GM18526 (cell line): ENCODE data around the gene PLCB4.

Source experiments
- POLR2A ChIP-seq: IDR thresholded peaks from 3 replicates; pipeline ENCODE4 v1.6.1; 2011; ENCODE audit not compliant: insufficient read length; ENCODE audit errors: extremely low read depth

Gene PLCB4

DNA sequence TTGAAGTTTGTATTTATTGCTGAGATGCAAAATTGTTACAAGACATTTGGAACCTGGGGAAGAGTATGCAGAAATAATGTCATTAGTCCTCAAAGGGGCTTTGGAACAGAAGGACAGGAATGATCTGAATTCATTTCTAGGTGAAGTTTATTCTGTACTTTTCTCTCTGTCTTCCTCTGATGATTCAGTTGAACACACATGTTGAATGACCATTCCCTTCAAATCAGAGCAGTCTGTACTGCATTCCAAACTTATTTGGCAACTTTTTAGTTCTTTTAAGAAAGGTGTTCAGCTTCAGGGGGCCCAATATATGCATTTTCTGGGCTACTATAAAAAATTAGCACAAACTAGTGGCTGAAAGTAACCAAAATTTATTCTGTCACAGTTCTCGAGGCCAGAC is 231.6 kb downstream of the PLCB4 start:
- no peak for TF ChIP-seq POLR2A

DNA sequence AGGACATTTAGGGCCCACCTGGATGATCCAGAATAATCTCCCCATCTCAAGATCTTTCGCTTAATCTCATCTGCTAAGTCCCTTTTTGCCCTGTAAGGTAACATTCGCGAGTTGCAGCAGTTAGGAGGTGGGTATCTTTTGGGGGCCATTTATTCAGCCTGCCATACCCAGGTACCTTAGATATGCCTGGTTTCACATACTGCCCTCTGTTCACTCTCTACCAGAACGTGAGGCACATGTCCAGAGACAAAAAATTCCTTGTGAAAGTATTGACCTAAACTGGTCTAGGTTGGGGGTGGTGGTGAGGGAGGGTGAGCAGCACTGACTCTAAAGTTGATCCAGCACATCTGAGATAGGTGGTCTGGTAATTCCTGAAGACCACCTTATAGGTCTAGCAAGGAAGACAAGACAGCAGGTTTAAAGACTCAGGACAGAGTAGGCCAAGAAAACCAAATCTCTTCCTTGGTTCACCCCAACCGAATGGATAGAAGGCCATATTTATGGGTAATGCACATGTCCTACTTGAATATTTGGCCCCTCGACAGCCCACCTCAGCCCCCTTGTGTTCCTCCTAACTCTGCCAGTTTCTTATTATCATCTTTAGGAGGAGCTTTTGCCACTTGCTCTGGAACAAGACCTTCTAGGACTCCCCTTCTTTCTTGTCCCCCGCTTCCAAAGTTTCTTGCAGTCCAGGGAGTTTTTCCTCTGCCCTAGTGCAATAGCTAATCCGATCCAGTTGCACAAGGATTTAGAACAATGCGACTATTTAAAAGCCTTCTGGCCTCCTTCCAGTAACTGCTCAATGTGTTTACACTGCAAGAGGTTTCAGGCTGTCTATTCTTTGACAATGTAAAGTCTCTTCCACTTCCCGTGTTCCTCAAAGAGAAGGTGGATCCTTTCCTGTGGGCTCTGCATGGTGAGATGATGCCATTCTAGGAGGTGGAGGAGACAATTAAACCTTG is 232.5 kb downstream of the PLCB4 start:
- no peak for TF ChIP-seq POLR2A

DNA sequence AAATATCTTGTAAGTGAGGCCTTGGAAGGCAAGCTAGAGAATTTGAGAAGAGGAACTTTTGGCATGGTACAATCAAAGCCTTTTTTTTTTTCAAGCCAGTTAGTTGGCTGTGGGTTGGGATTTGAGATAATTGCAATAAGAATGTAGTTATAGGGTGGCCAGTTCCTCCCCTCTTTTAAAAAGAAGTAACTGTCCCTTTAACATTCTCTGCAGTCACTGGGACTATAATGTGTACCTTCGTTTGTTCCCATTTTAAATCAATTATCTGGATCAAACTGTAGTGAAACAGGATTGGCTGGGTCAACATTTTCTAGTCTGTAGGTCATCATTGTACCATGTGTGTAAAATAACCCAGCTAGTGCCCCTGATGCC is 233.2 kb downstream of the PLCB4 start:
- TF ChIP-seq POLR2A: no peak

DNA sequence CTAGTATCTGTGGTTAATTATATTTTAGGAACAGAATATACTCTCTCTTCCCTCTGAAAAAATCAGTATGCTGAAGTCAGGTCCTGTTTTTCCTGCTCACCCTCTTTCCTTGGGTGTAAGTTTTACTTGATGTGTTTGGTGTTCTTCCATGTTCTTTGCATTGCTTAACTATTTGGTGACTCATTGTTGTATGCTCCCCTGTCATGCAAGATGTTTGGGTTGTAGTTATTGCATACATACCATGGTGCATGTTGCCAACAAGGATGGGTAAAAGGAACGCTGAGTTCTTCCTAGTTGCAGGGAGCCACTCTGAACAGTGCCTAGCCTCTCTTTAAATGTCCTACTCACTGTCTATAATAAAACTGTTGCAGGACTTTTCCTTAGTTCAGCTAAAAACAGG is 237.6 kb downstream of the PLCB4 start:
- no peak for TF ChIP-seq POLR2A

DNA sequence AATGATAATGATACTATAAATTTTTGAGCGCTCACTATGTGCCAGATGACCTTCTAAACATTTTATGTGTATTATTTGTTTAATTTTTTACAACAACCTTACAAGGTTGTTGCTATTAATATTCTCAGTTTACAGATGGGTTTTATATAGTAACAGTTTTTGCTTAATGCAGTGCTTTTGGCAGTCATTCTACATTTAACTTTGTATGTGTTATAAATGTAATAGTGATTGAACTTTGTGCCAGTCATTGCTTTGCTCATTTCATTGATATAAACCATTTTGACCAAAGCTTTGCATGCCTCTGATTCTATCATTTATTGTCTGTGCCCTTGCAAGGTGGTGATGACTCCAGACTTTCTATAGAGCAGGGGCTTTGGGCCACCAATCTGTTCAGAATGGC is 239.2 kb downstream of the PLCB4 start:
- TF ChIP-seq POLR2A: no peak

DNA sequence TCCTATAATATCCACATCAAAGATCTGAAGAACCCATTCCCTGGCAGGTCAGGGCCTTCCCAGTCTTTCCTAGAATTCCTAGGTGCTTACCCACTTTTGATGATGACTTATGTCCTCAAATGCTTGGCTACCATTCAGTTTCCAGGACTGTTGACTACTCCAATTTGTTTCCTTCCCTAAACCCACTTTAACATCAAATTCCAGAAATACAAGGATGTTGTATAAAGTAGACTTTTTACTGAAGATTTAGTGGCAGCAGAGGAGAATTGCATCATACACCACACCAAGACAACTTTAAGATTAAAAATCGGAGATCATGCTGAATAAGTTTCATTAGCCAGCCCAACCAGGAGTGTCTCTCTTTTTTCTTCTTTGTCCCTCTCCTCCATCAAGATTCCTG is 242.2 kb downstream of the PLCB4 start:
- TF ChIP-seq POLR2A: no peak

DNA sequence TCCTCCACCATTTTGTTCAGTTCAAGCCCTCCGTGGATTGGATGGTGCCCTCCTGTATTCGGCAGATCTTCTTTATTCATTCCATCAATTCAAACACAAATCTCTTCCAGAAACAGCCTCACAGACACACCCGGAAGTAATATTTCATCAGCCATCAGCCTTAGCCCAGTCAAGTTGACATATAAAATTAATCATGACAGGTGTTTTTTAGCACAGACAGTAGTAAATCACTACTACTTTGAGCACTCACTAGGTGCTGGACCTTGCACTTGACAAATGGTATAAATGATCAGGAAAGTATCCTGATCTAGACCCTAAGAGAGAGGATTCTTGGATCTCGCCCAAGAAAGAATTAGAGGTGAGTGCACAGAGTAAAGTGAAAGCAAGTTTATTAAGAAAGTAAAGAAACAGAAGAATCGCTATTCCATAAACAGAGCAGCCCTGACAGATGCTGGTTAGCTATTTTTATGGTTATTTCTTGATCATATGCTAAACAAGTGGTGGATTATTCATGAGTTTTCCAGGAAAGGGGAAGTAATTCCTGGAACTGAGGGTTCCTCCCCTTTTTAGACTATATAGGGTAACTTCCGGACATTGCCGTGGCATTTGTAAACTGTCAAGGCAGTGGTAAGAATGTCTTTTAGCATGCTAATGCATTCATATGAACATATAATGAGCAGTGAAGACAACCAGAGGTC is 250.9 kb downstream of the PLCB4 start:
- TF ChIP-seq POLR2A: no peak

DNA sequence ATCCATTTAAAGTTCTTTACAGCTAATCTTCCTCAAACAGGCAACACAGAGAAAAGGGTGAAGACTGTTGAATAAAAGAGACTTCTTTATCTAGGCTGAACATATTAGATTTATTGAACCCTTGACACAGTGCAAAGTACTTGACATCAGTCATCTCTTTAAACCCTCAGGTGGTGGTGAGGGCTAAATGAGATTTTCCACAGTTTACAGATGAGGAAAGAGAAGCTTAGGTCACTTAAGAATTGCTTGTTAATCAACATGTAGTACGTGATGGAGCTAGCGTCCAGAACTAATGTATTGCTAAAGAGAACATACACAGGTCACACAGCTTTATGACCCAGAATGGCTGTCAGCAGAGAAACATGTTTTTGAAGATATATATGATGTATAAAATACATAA is 252.1 kb downstream of the PLCB4 start:
- TF ChIP-seq POLR2A: no peak

DNA sequence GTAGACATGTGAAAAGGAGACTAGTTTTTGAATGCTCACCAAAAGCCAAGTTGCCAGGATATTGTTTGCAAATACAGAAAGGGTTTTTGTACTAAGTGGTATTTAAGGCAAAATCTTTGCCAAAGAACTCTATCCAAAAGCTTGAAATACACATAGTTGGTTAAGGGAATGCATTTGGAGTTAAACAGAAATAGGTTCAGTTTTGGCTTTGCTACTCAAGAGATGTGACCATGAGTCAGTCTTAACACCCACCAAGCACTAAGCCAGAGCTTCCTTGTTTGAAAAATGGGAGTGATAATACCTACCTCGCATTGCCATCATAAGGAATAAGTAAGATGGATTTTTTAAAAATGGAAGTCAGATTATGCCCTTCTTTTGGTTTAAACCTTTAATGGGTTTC is 253.8 kb downstream of the PLCB4 start:
- no peak for TF ChIP-seq POLR2A

DNA sequence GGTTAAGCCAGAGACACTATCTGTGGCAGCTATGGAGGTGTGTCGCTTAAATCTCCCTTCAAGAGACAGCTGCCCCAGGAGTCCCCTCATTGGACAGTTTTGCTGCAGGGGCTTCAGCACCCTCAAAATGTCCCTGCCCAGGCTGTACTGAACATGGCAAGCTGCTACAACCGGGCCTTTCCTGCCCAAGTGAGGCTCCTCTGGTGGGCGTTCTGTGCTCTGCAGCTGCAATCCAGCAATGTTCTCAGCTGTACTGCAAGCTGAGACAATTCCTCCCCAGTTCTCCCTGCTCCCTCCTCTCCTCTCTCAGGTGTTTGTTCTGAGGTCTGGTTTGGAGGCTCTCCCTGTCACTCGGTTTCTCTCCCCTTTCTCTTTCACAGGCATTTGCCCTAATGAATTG is 254.7 kb downstream of the PLCB4 start:
- no peak for TF ChIP-seq POLR2A

DNA sequence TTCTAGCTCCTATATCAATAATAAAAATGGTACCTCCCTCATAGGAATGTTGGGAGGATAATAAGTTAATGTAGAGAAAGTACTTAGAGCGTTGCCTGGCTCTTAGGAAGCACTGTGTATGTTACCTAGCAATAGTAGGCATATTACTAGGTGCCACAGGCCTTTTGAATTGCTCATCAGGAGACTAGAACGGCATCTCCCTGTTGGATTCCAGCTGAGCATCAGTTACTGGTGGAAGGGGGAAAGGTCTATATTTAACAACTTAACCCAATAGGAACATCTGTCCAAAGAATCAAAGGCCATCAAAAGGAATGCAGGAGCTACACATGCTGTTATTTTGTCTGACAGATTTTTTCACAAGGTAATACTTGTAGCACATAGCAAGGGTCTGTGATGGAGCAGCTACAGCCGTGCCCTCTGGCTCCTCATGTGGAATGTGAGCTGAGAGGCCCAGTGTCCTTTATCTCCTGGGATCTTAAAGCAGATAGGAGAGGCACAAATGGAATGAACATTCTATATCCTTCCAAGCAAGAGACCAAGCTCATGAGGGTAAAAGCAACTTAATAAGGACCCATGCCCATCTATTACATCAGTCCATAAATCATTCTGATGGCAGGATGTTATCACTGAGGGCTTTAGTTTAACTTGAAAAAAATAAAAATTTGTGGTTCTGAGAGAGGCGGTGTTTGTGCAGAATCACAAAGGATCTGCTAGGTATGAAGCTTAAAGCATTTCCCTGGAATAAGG is 260.6 kb downstream of the PLCB4 start:
- TF ChIP-seq POLR2A: no peak

DNA sequence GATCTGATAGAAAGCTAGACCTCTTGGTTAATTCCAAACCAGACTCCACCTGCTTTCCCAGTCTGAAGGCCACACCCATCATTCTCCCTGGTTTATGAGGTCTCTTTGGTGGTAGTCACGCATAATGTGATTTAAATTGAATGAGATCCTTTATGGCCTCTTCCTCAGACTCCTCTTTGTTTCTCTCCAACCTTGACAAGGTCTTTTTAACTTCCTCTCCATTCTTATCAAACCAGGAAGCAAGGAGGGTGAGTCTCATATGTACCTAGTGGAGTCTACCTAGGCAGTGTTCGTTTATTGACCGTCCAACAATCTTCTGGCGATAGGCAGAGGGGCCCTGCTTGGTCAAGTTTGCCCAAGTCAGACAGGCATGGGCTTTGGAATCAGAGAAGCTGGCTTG is 261.3 kb downstream of the PLCB4 start:
- TF ChIP-seq POLR2A: no peak

DNA sequence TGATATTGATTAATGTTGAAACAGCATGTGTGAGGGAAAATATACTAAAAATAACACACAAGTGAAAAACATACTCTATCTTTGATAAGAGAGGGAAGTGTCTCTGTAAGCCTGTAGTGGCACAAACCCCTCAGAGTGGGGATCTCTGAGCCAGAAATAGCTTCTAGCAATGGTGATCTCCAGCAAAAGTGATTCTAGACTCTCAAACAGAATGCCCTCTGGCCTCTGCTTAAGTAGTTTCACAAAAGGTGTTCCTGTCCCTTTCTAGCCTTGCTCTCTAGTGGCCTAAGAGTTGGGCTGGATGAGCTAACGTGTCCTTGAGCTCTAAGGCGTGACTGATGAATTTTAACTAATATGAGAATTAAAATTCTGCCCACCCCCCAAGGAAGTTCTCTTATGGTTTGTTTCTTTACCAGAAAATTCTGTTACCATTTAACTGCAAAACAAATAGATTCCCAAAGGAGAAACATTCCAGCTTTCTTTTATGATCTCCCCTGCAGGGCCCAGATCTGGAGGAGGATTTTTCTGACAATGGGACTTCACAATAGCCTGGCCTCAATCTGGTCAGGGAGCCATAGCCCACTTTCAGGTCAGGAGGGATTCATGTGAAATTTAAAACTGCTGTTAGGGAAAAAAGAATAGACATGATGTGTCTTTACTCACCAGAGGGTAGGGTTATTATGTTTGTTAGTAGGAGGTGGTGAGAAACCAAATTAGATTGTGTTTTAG is 263.0 kb downstream of the PLCB4 start:
- no peak for TF ChIP-seq POLR2A

DNA sequence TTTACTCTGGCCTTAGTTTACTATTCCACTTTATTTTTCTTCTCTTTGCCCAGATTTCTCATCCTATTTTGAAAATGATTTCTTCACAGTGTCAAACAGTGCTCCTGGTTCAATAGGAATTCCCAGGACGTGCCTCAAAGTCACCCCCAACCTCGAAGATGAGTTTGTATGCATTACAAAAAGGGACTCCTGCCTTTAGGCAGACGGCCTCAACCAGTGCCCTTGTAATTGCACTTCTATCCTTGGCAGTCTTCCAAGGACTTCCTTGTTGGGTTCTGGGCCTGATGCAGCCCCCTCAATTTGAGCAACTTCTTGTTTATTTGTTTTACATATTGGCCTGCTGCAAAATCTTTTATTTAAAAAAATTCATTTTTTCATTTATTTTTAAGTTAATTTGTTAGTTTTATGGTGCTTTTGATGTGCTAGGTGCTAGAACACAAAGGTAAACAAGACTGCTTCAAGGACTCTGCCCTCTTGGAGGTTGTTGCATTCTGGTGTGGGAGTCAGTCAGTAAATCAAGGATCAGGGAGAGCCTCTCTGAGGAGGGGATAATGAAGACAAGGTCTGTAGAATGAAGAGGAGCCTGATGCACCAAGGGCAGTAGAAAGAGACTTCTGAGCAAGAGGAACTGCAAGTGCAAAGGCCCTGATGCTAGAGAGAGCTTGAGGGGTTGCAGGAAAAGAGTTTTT is 264.0 kb downstream of the PLCB4 start:
- TF ChIP-seq POLR2A: no peak
